GM18873 (cell line): Measurements from ENCODE around the gene DTX4.
"Not testable (repeated sequence)": the region's sequence is repeated elsewhere in the genome, so short reads cannot be mapped to it uniquely, and the experiment has no call there.

Source experiments
- ATAC-seq: cut with Tn5 transposase; IDR thresholded peaks from one replicate; pipeline ENCODE4 v1.9.1; 2021; ENCODE audit warnings: mild to moderate bottlenecking, moderate library complexity, moderate number of reproducible peaks; ENCODE audit not compliant: unreplicated experiment, low FRiP score

DTX4 gene

DNA sequence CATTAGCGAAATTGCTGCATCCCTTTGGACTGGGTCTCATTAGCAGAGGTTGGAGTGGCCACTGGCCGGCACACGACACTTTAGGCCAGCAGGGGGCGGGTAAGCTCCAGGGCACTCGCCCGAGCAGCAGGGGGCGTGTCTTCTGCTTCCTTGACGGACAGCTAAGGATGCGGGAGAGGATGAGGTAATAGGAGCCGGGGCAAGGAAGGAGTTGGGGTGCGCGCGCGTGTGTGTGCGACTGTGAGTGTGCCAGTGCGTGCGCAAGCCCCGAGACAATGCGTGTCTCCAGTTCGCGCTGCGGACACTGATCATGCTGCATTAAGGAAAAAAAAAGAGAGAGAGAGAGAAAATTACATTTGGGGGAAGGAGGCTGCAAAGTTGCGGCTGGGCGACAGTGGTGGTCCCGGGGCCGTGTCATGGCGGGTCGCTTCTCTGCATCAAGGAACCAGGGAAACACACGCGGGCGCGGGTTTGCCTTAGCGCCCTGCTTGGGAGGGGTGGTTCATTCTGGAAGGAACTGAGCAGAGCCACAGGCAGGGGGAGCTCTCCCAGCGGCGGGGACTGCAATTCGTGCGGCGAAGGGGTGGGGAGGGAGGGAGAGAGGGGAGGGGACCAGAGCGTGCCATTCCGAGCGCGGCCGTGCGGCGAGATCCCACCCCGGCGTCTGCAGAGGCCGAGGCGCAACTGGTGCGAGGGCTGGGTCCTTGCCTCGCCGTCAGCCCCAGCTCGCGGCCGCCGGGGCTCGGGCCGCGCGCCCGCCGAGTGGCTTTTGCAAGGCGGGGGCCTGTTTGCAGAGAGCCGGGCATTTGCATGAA, at the start of gene DTX4:
DTX4 (plus strand) TSS at position 625 of the 815 bp plus-strand sequence. CDS start 464 bp downstream, outside the sequence.
- ATAC-seq: peak; percentile 72

DNA sequence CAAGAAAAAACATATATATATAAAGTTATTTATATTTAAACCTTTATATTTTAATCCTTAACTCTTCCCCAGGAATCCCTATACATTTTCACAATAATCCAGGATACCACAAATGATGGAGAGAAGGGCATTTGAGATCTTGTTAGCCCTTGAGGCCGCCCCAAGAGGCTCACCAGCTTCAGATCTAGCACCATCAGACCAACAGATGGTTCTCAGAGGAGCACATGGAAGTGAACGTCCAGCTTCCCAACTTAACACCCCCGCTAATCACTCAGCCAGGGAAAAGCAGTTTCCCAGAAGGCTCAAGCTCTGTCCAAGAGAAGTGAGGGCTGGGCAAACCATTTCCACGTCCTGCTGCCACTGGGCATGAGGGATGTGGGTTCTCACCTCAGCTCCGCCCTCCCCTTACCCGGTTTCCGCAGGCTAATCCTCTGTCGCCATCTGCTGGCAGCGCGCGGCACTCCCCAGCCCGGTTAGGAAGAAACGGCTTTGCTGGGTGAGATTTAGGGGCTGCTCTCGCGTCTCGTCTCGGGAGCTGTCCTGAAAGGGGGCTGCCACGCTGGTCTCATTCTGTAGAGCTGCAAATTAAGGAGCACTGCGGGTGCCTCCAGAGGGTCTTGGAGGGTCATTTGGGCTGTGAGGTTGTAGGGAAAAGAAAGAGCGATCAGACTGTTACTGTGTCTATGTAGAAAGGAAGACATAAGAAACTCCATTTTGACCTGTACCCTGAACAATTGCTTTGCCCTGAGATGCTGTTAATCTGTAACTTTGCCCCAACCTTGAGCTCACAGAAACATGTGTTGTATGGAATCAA, 36.1 kb upstream of the DTX4 start:
- peak; percentile 86 for ATAC-seq

- not testable (repeated sequence) for ATAC-seq
These were observed 35.4 kb upstream of the DTX4 start for GRCh38 chr11:59136551-59136950.

- no peak for ATAC-seq
These were observed 34.7 kb upstream of the DTX4 start for GRCh38 chr11:59137190-59137589.

GRCh38 chr11:59138643-59139042, 33.3 kb upstream of the DTX4 start:
- ATAC-seq: no peak

DNA sequence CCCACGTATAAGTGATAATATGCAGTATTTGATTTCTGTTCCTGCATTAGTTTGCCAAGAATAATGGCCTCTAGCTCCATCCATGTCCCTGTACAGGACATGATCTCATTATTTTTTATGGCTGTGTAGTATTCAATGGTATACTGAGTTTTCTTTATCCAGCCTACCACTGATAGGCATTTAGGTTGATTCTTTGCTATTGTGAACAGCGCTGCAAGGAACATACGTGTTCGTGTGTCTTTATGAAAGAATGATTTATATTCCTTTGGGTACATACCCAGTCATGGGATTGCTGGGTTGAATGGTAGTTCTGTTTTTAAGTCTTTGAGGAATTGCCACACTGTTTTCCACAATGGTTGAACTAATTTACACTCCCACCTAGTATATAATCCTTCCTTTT, 30.7 kb upstream of the DTX4 start:
- ATAC-seq: no peak

GRCh38 chr11:59141673-59142460, 30.1 kb upstream of the DTX4 start:
- no peak for ATAC-seq

GRCh38 chr11:59142530-59143507, 29.1 kb upstream of the DTX4 start, which contains the start of gene FAM111A:
TSS of gene FAM111A (plus strand) at chr11:59142856. CDS start at chr11:59148873, 6,017 bp downstream.
- peak; percentile 71 for ATAC-seq

- no peak for ATAC-seq
These were observed 27.8 kb upstream of the DTX4 start for GRCh38 chr11:59144096-59144495.

DNA sequence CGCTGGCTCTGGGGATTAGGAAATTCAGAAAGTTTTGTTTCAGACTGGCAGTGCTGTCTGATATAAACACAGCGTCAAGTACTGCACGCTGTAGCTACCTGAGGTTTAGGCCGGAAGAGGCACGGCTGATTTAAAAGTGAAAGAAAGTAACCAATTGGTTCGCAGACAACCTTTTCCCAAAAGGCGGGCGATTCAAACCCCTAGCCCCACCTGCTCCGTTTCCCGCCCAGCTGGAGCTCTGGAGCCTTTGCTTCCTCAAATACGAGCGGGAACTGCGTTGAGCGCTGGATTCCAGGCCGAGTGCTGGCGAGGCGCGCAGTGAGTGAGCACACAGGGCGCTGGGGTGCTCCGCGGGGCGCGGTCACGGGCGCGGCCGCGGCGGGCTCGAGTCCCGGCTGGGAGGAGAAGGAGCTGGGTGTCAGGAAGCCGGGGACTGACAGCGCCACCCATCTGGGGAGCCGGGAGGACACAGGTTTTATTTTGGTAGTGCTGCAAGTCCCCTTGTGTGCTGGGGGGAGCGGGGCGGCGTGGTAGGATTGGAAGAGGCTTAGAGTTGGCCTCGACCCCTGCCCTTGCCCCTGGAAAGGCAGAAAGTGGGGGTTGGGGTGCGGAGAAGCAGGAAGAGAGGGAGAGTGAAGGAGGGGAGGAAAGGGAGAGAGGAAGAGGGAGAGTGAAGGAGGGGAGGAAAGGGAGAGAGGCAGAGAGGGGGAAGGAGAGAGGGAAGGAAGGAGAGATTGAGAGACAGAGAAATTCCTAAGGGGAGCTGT, 27.2 kb upstream of the DTX4 start:
- ATAC-seq: peak; percentile 57

- ATAC-seq: no peak
These were observed 26.4 kb upstream of the DTX4 start for GRCh38 chr11:59145534-59145933.

DNA sequence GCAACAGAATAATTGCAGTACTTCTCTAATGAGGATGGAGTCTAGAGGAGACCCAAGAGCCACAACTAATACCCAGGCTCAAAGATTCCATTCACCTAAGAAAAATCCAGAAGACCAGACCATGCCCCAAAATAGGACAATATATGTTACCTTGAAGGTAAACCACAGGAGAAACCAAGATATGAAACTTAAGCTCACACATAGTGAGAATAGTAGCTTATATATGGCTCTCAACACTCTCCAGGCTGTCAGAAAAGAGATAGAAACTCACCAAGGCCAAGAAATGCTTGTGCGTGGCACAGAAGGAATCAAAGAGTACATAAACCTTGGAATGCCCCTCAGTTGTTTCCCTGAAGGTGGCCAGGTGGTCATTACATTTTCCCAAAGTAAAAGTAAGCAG, 20.2 kb upstream of the DTX4 start:
- peak; percentile 46 for ATAC-seq

DNA sequence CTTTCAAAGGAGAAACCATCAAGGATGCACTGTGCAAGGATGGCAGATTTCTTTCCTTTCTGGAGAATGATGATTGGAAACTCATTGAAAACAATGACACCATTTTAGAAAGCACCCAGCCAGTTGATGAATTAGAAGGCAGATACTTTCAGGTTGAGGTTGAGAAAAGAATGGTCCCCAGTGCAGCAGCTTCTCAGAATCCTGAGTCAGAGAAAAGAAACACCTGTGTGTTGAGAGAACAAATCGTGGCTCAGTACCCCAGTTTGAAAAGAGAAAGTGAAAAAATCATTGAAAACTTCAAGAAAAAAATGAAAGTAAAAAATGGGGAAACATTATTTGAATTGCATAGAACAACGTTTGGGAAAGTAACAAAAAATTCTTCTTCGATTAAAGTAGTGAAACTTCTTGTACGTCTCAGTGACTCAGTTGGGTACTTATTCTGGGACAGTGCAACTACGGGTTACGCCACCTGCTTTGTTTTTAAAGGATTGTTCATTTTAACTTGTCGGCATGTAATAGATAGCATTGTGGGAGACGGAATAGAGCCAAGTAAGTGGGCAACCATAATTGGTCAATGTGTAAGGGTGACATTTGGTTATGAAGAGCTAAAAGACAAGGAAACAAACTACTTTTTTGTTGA, 19.5 kb upstream of the DTX4 start:
- ATAC-seq: peak; percentile 69

DNA sequence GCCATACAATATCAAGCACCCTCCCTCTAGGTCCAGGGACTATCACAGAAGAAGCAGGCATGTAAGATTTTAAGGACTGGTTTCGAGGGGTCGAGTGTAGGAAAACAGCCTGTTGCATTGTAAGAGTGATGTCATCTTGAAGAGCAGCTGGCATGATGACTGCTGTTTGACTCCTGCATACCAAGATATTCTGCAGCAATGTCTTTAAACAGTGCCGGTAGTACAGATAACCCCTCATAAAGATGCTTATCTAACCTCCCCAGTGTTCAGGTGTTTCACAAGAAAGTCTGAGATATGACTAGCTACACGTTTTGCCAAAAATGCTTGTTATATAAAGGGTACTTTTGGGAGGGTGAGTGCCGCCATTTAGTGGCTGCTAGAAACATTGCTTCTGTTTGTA, 17.3 kb upstream of the DTX4 start:
- no peak for ATAC-seq

- ATAC-seq: no peak
These were observed 14.5 kb upstream of the DTX4 start for GRCh38 chr11:59157433-59157832.

DNA sequence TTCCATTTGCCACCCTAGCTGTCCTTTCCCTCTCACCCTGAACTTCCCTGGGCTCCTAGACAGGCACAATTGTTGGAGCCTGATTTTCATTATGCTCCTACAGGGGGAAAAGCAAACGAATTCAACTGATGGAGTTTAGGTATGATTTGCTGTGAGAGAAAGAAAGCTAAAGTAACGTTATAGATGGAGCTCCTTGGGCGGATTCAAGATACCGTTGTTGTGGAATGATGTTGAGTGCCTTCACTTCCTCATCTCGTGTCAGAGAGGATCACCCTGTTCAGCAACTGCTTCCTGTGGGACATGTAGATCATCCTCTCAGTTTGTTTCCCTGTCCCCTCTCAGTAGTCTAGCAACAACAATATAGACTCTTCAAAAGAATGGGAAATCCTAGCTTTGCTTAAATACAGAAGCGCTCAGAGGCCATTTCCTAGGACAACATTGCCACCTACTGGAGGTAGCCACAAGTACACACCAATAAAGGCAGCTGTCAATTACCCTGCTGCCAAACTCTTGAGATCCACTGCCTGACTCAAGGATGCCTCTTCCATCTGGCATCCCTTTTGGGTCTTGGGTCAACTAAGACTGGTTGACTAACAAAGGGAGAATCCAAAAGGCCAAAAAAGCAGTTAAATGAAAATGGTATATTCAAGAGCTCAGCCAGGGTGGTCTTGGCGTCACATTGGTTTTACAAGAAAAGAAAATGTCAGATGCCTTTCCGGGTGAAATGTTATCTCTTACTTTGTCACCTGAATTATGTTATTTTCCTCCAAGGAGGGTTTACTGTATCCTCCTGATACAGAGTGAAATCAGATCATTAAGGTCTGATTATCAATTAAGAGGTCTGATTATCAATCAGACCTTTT, 13.5 kb upstream of the DTX4 start:
- ATAC-seq: peak; percentile 89

- no peak for ATAC-seq
These were observed 7.9 kb upstream of the DTX4 start for GRCh38 chr11:59164028-59164427.
